ENCODE results near the gene NAA60.
"Not testable (repeated sequence)": the region's sequence is repeated elsewhere in the genome, so short reads cannot be mapped to it uniquely, and the experiment has no call there.

NAA60 gene

GRCh38 chr16:3474136-3474779 is 30.8 kb downstream of the NAA60 start:
- H3K27me3 ChIP-seq (ENCODE audit: control insufficient read depth, insufficient read depth, low read length), result no peaks in the 10 kb centered on the region
- H3K9me3 ChIP-seq (ENCODE audit: control insufficient read depth, insufficient read depth, low read length), result no peaks in the 10 kb centered on the region
- peaks cover 3% of the 10 kb centered on the region for H3K36me3 ChIP-seq (ENCODE audit: control insufficient read depth, insufficient read depth, low read length)
- no peaks in the 10 kb centered on the region for H3K4me1 ChIP-seq (ENCODE audit: control insufficient read depth, insufficient read depth, low read length)
- H3K27ac ChIP-seq (ENCODE audit: low read depth, low read length), result no peak overlapping the region
- no peak overlapping the region for H3K9ac ChIP-seq (ENCODE audit: low read depth, low read length)
- no peak overlapping the region for H3K4me3 ChIP-seq (ENCODE audit: low read depth, low read length)

- H3K9me3 ChIP-seq (ENCODE audit: control insufficient read depth, insufficient read depth, low read length), result not testable (repeated sequence)
Measured at GRCh38 chr16:3474870-3475269, 31.4 kb downstream of the NAA60 start.

GRCh38 chr16:3475604-3476375 is 32.3 kb downstream of the NAA60 start:
- peaks cover 11% of the 10 kb centered on the region for H3K36me3 ChIP-seq (ENCODE audit: control insufficient read depth, insufficient read depth, low read length)
- no peak overlapping the region for H3K27ac ChIP-seq (ENCODE audit: low read depth, low read length)
- no peak overlapping the region for H3K9ac ChIP-seq (ENCODE audit: low read depth, low read length)
- peaks cover 3% of the 10 kb centered on the region for H3K4me1 ChIP-seq (ENCODE audit: control insufficient read depth, insufficient read depth, low read length)
- no peaks in the 10 kb centered on the region for H3K9me3 ChIP-seq (ENCODE audit: control insufficient read depth, insufficient read depth, low read length)
- H3K27me3 ChIP-seq (ENCODE audit: control insufficient read depth, insufficient read depth, low read length), result no peaks in the 10 kb centered on the region
- no peak overlapping the region for H3K4me3 ChIP-seq (ENCODE audit: low read depth, low read length)

More at GRCh38 chr16:3474870-3475269, 31.4 kb downstream of the NAA60 start:
- not testable (repeated sequence) for H3K9ac ChIP-seq (ENCODE audit: low read depth, low read length); H3K27ac ChIP-seq (ENCODE audit: low read depth, low read length); H3K36me3 ChIP-seq (ENCODE audit: control insufficient read depth, insufficient read depth, low read length); H3K4me1 ChIP-seq (ENCODE audit: control insufficient read depth, insufficient read depth, low read length); H3K27me3 ChIP-seq (ENCODE audit: control insufficient read depth, insufficient read depth, low read length); H3K4me3 ChIP-seq (ENCODE audit: low read depth, low read length)

GRCh38 chr16:3476409-3476808 is 32.9 kb downstream of the NAA60 start:
- Histone ChIP-seq H3K9me3 (ENCODE audit: control insufficient read depth, insufficient read depth, low read length) (no peaks in the 10 kb centered on the region), H3K4me1 (ENCODE audit: control insufficient read depth, insufficient read depth, low read length) (peaks cover 8% of the 10 kb centered on the region), H3K9ac (ENCODE audit: low read depth, low read length) (no peak overlapping the region), H3K27ac (ENCODE audit: low read depth, low read length) (no peak overlapping the region), H3K36me3 (ENCODE audit: control insufficient read depth, insufficient read depth, low read length) (peaks cover 11% of the 10 kb centered on the region), H3K27me3 (ENCODE audit: control insufficient read depth, insufficient read depth, low read length) (no peaks in the 10 kb centered on the region), H3K4me3 (ENCODE audit: low read depth, low read length) (no peak overlapping the region)

- Histone ChIP-seq H3K27ac (ENCODE audit: low read depth, low read length) (no peak overlapping the region), H3K9me3 (ENCODE audit: control insufficient read depth, insufficient read depth, low read length) (no peaks in the 10 kb centered on the region), H3K36me3 (ENCODE audit: control insufficient read depth, insufficient read depth, low read length) (peaks cover 27% of the 10 kb centered on the region), H3K9ac (ENCODE audit: low read depth, low read length) (no peak overlapping the region), H3K27me3 (ENCODE audit: control insufficient read depth, insufficient read depth, low read length) (no peaks in the 10 kb centered on the region), H3K4me3 (ENCODE audit: low read depth, low read length) (no peak overlapping the region), H3K4me1 (ENCODE audit: control insufficient read depth, insufficient read depth, low read length) (peaks cover 10% of the 10 kb centered on the region)
Measured at GRCh38 chr16:3478242-3478925, 34.9 kb downstream of the NAA60 start.

GRCh38 chr16:3479654-3480216 is 36.3 kb downstream of the NAA60 start:
- no peak overlapping the region for H3K9ac ChIP-seq (ENCODE audit: low read depth, low read length)
- no peak overlapping the region for H3K4me3 ChIP-seq (ENCODE audit: low read depth, low read length)
- peaks cover 10% of the 10 kb centered on the region for H3K4me1 ChIP-seq (ENCODE audit: control insufficient read depth, insufficient read depth, low read length)
- no peaks in the 10 kb centered on the region for H3K27me3 ChIP-seq (ENCODE audit: control insufficient read depth, insufficient read depth, low read length)
- no peak overlapping the region for H3K27ac ChIP-seq (ENCODE audit: low read depth, low read length)
- H3K9me3 ChIP-seq (ENCODE audit: control insufficient read depth, insufficient read depth, low read length), result no peaks in the 10 kb centered on the region
- peaks cover 41% of the 10 kb centered on the region for H3K36me3 ChIP-seq (ENCODE audit: control insufficient read depth, insufficient read depth, low read length)

- Histone ChIP-seq H3K36me3 (ENCODE audit: control insufficient read depth, insufficient read depth, low read length) (peaks cover 54% of the 10 kb centered on the region), H3K27ac (ENCODE audit: low read depth, low read length) (peak overlapping the region; percentile 58), H3K9ac (ENCODE audit: low read depth, low read length) (no peak overlapping the region), H3K4me3 (ENCODE audit: low read depth, low read length) (no peak overlapping the region), H3K4me1 (ENCODE audit: control insufficient read depth, insufficient read depth, low read length) (peaks cover 10% of the 10 kb centered on the region), H3K27me3 (ENCODE audit: control insufficient read depth, insufficient read depth, low read length) (no peaks in the 10 kb centered on the region), H3K9me3 (ENCODE audit: control insufficient read depth, insufficient read depth, low read length) (no peaks in the 10 kb centered on the region)
Measured at GRCh38 chr16:3480901-3481695, 37.6 kb downstream of the NAA60 start.

- Histone ChIP-seq H3K27ac (ENCODE audit: low read depth, low read length) (peak overlapping the region; percentile 58), H3K4me3 (ENCODE audit: low read depth, low read length) (no peak overlapping the region), H3K36me3 (ENCODE audit: control insufficient read depth, insufficient read depth, low read length) (peaks cover 55% of the 10 kb centered on the region), H3K9ac (ENCODE audit: low read depth, low read length) (no peak overlapping the region), H3K9me3 (ENCODE audit: control insufficient read depth, insufficient read depth, low read length) (no peaks in the 10 kb centered on the region), H3K27me3 (ENCODE audit: control insufficient read depth, insufficient read depth, low read length) (no peaks in the 10 kb centered on the region), H3K4me1 (ENCODE audit: control insufficient read depth, insufficient read depth, low read length) (peaks cover 10% of the 10 kb centered on the region)
Measured at GRCh38 chr16:3481696-3482658, 38.5 kb downstream of the NAA60 start.

GRCh38 chr16:3482659-3483241 is 39.3 kb downstream of the NAA60 start:
- Histone ChIP-seq H3K9me3 (ENCODE audit: control insufficient read depth, insufficient read depth, low read length) (no peaks in the 10 kb centered on the region), H3K4me3 (ENCODE audit: low read depth, low read length) (no peak overlapping the region), H3K4me1 (ENCODE audit: control insufficient read depth, insufficient read depth, low read length) (peaks cover 10% of the 10 kb centered on the region), H3K36me3 (ENCODE audit: control insufficient read depth, insufficient read depth, low read length) (peaks cover 55% of the 10 kb centered on the region), H3K27me3 (ENCODE audit: control insufficient read depth, insufficient read depth, low read length) (no peaks in the 10 kb centered on the region), H3K27ac (ENCODE audit: low read depth, low read length) (no peak overlapping the region), H3K9ac (ENCODE audit: low read depth, low read length) (no peak overlapping the region)
